Esophagus muscularis mucosa (tissue), 4 donors: ENCODE results near the gene ENKD1. TPM values are rescaled to one million over a fixed set of nuclear protein-coding genes. Genes with fewer than 3 reads are reported as not detected.

Experiments
- DNase-seq: peaks from one replicate; pipeline ENCODE4 v3.0.0-alpha.2; 2017; ENCODE audit errors: extremely low spot score
- H3K27ac ChIP-seq, 4 donors: fragments of 200-600 bp; sonication (generic); replicated peaks in 1 of 4; 1 replicate in 3 of 4; 2 replicates in 1 of 4; pipeline ENCODE4 v1.5.1; 2016 to 2019; ENCODE audit warnings: mild to moderate bottlenecking in 1 of 4
- H3K27me3 ChIP-seq, 4 donors: fragments of 200-600 bp; sonication (generic); one replicate each; pipeline versions ENCODE4 v1.5.1 to v1.6.0; 2016 to 2019
- H3K36me3 ChIP-seq, 4 donors: fragments of 200-600 bp; sonication (generic); one replicate each; pipeline ENCODE4 v1.5.1; 2016 to 2019
- H3K4me1 ChIP-seq, 4 donors: fragments of 200-600 bp; sonication (generic); one replicate each; pipeline ENCODE4 v1.5.1; 2016 to 2019
- H3K4me3 ChIP-seq, 4 donors: fragments of 200-600 bp; sonication (generic); 1 replicate in 2 of 4; 2 replicates in 2 of 4; pipeline ENCODE4 v1.5.1; 2016 to 2019; ENCODE audit warnings: mild to moderate bottlenecking in 4 of 4, moderate library complexity in 1 of 4
- H3K9me3 ChIP-seq, 4 donors: fragments of 200-600 bp; sonication (generic); 1 replicate in 3 of 4; 2 replicates in 1 of 4; pipeline ENCODE4 v1.5.1; 2016 to 2019
- EP300 ChIP-seq: sonication (generic); formaldehyde crosslinking; IDR thresholded peaks from one replicate; pipeline ENCODE4 v1.6.1; 2017; ENCODE audit warnings: antibody characterized with exemption
- POLR2A ChIP-seq: fragments of 450-650 bp; IDR thresholded peaks from one replicate; pipeline ENCODE4 v1.6.1; 2017; ENCODE audit warnings: antibody characterized with exemption, moderate library complexity, mild to moderate bottlenecking, low read depth
- POLR2AphosphoS5 ChIP-seq, 2 donors: sonication (generic); formaldehyde crosslinking; IDR thresholded peaks; one replicate each; pipeline ENCODE4 v1.6.1; 2017; ENCODE audit warnings: antibody characterized with exemption in 2 of 2
- WGBS: methylation state at CpG from one replicate; pipeline ENCODE4 v1.1.5; 2018; 5-methylcytosine and 5-hydroxymethylcytosine counted together
- intact Hi-C: fragments of 100-400 bp; cut with DNase I; formaldehyde crosslinking; loops from one replicate; pipeline ENCODE4 v1.15.1; 2023
- total RNA-seq, 4 donors: library from RNA; depleted of rRNA; stranded (reverse); fragments of >200 nt; gene quantifications; one replicate each; pipeline versions ENCODE4 v1.1.0 to v1.2.1, GENCODE V29; 2016
- TF ChIP-seq, protein P1 (sequence below), 3 experiments: fragments of 200-600 bp in 2 of 3; fragments of 450-650 bp in 1 of 3; sonication (generic) in 2 of 3; IDR thresholded peaks; one replicate each; pipeline ENCODE4 v1.5.1; 2017 to 2019; ENCODE audit warnings: antibody characterized with exemption in 3 of 3, mild to moderate bottlenecking in 2 of 3, moderate library complexity in 1 of 3

Gene ENKD1
- total RNA-seq, 4 donors from 2014 or later = 24.5 to 47.3 (median 35.6) TPM

DNA sequence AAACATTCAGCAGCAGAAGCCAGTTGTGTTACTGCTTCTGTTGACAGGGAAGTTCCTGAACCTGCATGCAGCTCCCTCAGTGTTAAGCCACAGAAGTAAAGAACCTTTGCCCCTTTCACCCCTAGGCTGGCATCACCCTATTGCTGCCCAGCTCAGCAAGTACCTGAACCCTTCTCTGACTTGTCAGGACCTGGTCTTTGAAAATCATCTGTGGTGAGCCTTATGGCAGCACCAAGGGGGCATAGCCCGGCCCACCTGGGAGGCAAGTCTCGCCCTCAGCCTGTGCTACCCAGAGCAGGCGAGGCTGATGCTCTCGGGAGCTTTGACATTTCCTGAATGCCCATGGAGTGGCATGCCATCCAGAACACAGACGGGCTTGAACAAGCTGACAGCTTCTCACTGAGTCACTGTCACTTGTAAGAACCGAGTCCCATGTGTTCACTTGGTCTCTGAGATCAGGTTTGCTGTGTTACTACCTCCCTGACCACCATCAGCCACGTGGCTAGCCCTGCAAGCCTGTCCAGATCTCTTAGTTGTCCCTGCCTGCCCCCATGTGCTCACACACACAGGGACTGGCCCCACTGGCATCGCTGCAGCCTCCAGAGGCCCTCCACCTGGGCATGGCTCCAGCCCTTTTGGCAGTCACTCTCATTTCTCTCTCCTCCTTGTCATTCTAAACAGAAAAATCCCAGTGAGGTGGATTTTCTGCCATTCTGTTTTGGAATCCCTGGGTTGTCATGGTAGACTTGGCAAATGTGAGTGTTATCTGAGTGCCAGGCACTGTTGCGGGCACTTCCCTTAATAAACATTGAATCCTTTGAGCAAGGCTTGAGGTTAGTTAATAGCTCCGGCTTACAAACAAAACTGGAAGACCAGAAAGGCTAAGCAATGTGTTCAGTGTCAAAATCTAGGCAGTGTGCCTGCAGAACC, 24.5 kb downstream of the ENKD1 start:
- Histone ChIP-seq H3K27me3 (peaks cover 0 to 28% (median 15%) of the 10 kb centered on the region in 4 donors), H3K4me1 (peaks cover 11 to 37% (median 35%) of the 10 kb centered on the region in 4 donors), H3K27ac (peak overlapping the region in 3 of 4 donors; percentile 40 to 66 (median 50)), H3K4me3 (no peak overlapping the region), H3K9me3 (peaks cover 0 to 4% (median 0%) of the 10 kb centered on the region in 4 donors), H3K36me3 (peaks cover 17 to 28% (median 26%) of the 10 kb centered on the region in 4 donors)
- 45% methylated on average over 8 of the region's 10 CpGs for WGBS
- DNase-seq = no peak
- TF ChIP-seq, protein P1, sequence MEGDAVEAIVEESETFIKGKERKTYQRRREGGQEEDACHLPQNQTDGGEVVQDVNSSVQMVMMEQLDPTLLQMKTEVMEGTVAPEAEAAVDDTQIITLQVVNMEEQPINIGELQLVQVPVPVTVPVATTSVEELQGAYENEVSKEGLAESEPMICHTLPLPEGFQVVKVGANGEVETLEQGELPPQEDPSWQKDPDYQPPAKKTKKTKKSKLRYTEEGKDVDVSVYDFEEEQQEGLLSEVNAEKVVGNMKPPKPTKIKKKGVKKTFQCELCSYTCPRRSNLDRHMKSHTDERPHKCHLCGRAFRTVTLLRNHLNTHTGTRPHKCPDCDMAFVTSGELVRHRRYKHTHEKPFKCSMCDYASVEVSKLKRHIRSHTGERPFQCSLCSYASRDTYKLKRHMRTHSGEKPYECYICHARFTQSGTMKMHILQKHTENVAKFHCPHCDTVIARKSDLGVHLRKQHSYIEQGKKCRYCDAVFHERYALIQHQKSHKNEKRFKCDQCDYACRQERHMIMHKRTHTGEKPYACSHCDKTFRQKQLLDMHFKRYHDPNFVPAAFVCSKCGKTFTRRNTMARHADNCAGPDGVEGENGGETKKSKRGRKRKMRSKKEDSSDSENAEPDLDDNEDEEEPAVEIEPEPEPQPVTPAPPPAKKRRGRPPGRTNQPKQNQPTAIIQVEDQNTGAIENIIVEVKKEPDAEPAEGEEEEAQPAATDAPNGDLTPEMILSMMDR (IDR thresholded peaks at IDR 0.05) = peak in 1 of 3 experiments; percentile 6
- no peak for TF ChIP-seq POLR2A
- peak; percentile 38 to 62 for TF ChIP-seq POLR2AphosphoS5 (IDR thresholded peaks at IDR 0.05)
- TF ChIP-seq EP300 = no peak
- intact Hi-C loops = no loop called here

DNA sequence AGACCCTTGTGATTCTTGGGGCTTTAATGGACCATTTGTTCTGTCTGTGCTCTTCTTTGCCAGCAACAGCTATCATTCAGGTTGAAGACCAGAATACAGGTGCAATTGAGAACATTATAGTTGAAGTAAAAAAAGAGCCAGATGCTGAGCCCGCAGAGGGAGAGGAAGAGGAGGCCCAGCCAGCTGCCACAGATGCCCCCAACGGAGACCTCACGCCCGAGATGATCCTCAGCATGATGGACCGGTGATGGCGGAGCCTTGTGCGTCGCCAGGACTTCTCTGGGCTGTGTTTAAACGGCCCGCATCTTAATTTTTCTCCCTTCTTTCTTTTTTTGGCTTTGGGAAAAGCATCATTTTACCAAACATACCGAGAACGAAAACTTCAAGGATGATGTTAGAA, 28.9 kb downstream of the ENKD1 start:
- no peak for TF ChIP-seq POLR2AphosphoS5 (IDR thresholded peaks at IDR 0.05)
- TF ChIP-seq, protein P1 (IDR thresholded peaks at IDR 0.05) = no peak
- TF ChIP-seq EP300 = no peak
- TF ChIP-seq POLR2A = no peak
- Histone ChIP-seq H3K4me1 (peaks cover 10 to 31% (median 26%) of the 10 kb centered on the region in 4 donors), H3K36me3 (peaks cover 34 to 72% (median 62%) of the 10 kb centered on the region in 4 donors), H3K27me3 (no peaks in the 10 kb centered on the region), H3K9me3 (peaks cover 0 to 1% (median 0%) of the 10 kb centered on the region in 4 donors), H3K27ac (no peak overlapping the region), H3K4me3 (no peak overlapping the region)
- no peak for DNase-seq
- WGBS = 90% methylated on average over 12 of the region's 12 CpGs
- intact Hi-C loops = no loop called here

DNA sequence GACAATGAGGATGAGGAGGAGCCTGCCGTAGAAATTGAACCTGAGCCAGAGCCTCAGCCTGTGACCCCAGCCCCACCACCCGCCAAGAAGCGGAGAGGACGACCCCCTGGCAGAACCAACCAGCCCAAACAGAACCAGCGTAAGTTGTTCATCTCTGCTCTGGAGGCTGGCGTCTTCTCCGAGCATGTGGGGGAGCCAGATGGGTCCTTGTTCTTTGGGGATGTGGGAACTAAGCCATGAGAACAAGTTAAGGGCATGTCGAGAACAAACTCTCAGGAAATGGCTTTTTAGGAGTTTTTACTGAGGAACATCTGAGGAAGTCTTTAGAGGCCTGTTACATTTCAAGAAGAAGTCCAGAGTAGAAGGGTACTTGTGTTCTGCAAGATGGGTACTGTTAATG, 29.8 kb downstream of the ENKD1 start:
- Histone ChIP-seq H3K4me1 (peaks cover 10 to 28% (median 24%) of the 10 kb centered on the region in 4 donors), H3K9me3 (no peaks in the 10 kb centered on the region), H3K4me3 (no peak overlapping the region), H3K27me3 (no peaks in the 10 kb centered on the region), H3K27ac (no peak overlapping the region), H3K36me3 (peaks cover 34 to 81% (median 67%) of the 10 kb centered on the region in 4 donors)
- WGBS = 95% methylated on average over 8 of the region's 8 CpGs
- TF ChIP-seq POLR2AphosphoS5 (IDR thresholded peaks at IDR 0.05) (no peak), POLR2A (no peak), EP300 (no peak)
- TF ChIP-seq, protein P1 (IDR thresholded peaks at IDR 0.05) = no peak
- intact Hi-C loops = no loop called here
- DNase-seq = no peak

DNA sequence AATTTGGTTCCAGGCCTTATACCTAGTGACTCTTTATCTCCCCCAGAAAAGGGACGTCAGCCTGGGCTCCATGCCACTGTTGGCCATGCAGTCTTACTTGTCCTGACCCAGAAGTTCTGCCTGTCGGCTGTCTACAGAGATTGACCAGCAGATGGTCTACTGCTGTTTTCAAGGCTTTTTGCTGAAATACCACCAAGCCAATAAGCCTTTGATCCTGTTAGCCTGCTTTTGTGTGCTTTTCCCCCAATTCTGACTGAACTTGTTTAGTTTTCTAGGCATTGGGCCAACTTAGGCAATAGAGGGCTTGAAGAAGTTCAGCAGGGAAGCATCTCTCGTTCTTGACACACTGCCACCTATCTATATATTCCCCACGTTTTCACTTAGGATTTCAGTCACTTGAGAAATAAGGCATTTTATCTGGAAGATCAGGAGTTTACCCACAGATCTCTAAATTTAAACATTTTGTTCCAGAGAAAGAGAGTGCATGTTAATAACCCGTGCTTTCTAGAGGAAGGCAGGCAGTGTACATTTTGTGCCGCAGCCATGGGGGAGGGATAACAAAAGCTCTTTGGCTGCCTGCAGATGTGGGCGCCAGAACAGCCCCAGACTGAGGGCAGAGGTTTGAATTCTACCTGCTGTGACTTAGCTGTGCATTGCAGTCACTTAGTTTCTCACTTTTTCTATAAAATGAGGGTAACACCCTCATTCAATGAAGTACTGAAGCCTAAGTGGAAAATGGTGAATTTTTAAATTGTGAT, 34.0 kb downstream of the ENKD1 start:
- no peaks in the 10 kb centered on the region for H3K9me3 ChIP-seq
- H3K4me3 ChIP-seq = no peak overlapping the region
- TF ChIP-seq, protein P1 (IDR thresholded peaks at IDR 0.05) = no peak
- TF ChIP-seq POLR2AphosphoS5 (IDR thresholded peaks at IDR 0.05) (no peak), POLR2A (no peak), EP300 (no peak)
- WGBS = 42% methylated on average over 7 of the region's 7 CpGs
- H3K27ac ChIP-seq = peak overlapping the region in 3 of 4 donors; percentile 0 to 49 (median 23)
- H3K4me1 ChIP-seq = peaks cover 6 to 17% (median 12%) of the 10 kb centered on the region in 4 donors
- peaks cover 52 to 100% (median 85%) of the 10 kb centered on the region in 4 donors for H3K36me3 ChIP-seq
- no peak for DNase-seq
- intact Hi-C loops = loop anchor here (5.0 kb wide), 1 partner anchor 70 kb away; the partner anchor contains the start of gene CTCF
- no peaks in the 10 kb centered on the region for H3K27me3 ChIP-seq
